Effector memory CD8-positive, alpha-beta T cell (primary cell): Measurements from ENCODE around the gene CNST.
A peak's percentile ranks its signal among the peaks of the same experiment; 100 is the strongest.
"Not testable (repeated sequence)": the region's sequence is repeated elsewhere in the genome, so short reads cannot be mapped to it uniquely, and the experiment has no call there.

Experiments used
- ATAC-seq: fragments of 150-1000 bp; cut with Tn5 transposase; replicated peaks from 2 replicates; pipeline ENCODE4 v1.10.0; 2021; ENCODE audit warnings: mild to moderate bottlenecking, moderate library complexity
- DNase-seq, 3 experiments: peaks; one replicate each; pipeline ENCODE4 v3.0.0; 2021
- H3K27ac Mint-ChIP-seq, 2 donors: one replicate each; pipeline ENCODE4 v1.8.0; 2022; ENCODE audit warnings: mild to moderate bottlenecking in 2 of 2, mixed read lengths in 2 of 2, moderate library complexity in 2 of 2
- H3K27me3 Mint-ChIP-seq, 2 donors: one replicate each; pipeline ENCODE4 v1.8.0; 2022; ENCODE audit warnings: mixed read lengths in 2 of 2
- H3K36me3 Mint-ChIP-seq: one replicate; pipeline ENCODE4 v1.8.0; 2022; ENCODE audit warnings: mild to moderate bottlenecking, moderate library complexity, mixed read lengths; ENCODE audit not compliant: insufficient read depth
- H3K4me1 Mint-ChIP-seq, 2 donors: one replicate each; pipeline ENCODE4 v1.8.0; 2022; ENCODE audit warnings: low read depth in 2 of 2, mixed read lengths in 2 of 2
- H3K4me3 Mint-ChIP-seq, 2 donors: one replicate each; pipeline ENCODE4 v1.8.0; 2022; ENCODE audit warnings: mild to moderate bottlenecking in 2 of 2, mixed read lengths in 2 of 2, moderate library complexity in 2 of 2
- H3K9me3 Mint-ChIP-seq, 2 donors: one replicate each; pipeline ENCODE4 v1.8.0; 2022; ENCODE audit warnings: mixed read lengths in 2 of 2

CNST gene

GRCh38 chr1:246629976-246630375 is 63.7 kb downstream of the CNST start:
- H3K4me1 Mint-ChIP-seq: peaks cover 0 to 13% of the 10 kb centered on the region in 2 donors
- DNase-seq: no peak
- no peak overlapping the region for H3K27ac Mint-ChIP-seq
- H3K27me3 Mint-ChIP-seq: no peaks in the 10 kb centered on the region
- H3K36me3 Mint-ChIP-seq: peaks cover 31% of the 10 kb centered on the region
- H3K9me3 Mint-ChIP-seq: no peaks in the 10 kb centered on the region
- H3K4me3 Mint-ChIP-seq: no peak overlapping the region
- no peak for ATAC-seq

GRCh38 chr1:246631426-246631825 is 65.2 kb downstream of the CNST start:
- peaks cover 0 to 10% of the 10 kb centered on the region in 2 donors for H3K4me1 Mint-ChIP-seq
- ATAC-seq (no peak), DNase-seq (no peak)
- no peak overlapping the region for H3K27ac Mint-ChIP-seq
- H3K36me3 Mint-ChIP-seq: peaks cover 21% of the 10 kb centered on the region
- H3K27me3 Mint-ChIP-seq: no peaks in the 10 kb centered on the region
- H3K4me3 Mint-ChIP-seq: no peak overlapping the region
- H3K9me3 Mint-ChIP-seq: no peaks in the 10 kb centered on the region

GRCh38 chr1:246632281-246633168 is 66.3 kb downstream of the CNST start:
- H3K36me3 Mint-ChIP-seq: peaks cover 16% of the 10 kb centered on the region
- no peak overlapping the region for H3K4me3 Mint-ChIP-seq
- ATAC-seq: no peak

GRCh38 chr1:246634659-246635058 is 68.4 kb downstream of the CNST start:
- not testable (repeated sequence) for DNase-seq, H3K4me3 Mint-ChIP-seq, H3K27me3 Mint-ChIP-seq, ATAC-seq, H3K9me3 Mint-ChIP-seq, H3K27ac Mint-ChIP-seq, H3K4me1 Mint-ChIP-seq
- H3K36me3 Mint-ChIP-seq: peaks cover 16% of the 10 kb centered on the region

More at GRCh38 chr1:246632281-246633168, 66.3 kb downstream of the CNST start:
- Mint-ChIP-seq H3K4me1 (peaks cover 0 to 1% of the 10 kb centered on the region in 2 donors), H3K9me3 (no peaks in the 10 kb centered on the region), H3K27me3 (no peaks in the 10 kb centered on the region), H3K27ac (no peak overlapping the region)
- no peak for DNase-seq

GRCh38 chr1:246638941-246639655 is 72.8 kb downstream of the CNST start:
- no peak for ATAC-seq
- Mint-ChIP-seq H3K27me3 (no peaks in the 10 kb centered on the region), H3K36me3 (peaks cover 26% of the 10 kb centered on the region), H3K4me1 (no peaks in the 10 kb centered on the region), H3K4me3 (no peak overlapping the region), H3K27ac (no peak overlapping the region), H3K9me3 (peaks cover 2 to 8% of the 10 kb centered on the region in 2 donors)
- DNase-seq: no peak

- DNase-seq (no peak), ATAC-seq (no peak)
- Mint-ChIP-seq H3K27ac (no peak overlapping the region), H3K4me1 (peaks cover 0 to 5% of the 10 kb centered on the region in 2 donors), H3K4me3 (no peak overlapping the region), H3K27me3 (no peaks in the 10 kb centered on the region), H3K36me3 (peaks cover 25% of the 10 kb centered on the region), H3K9me3 (peaks cover 2 to 8% of the 10 kb centered on the region in 2 donors)
Measured at GRCh38 chr1:246639732-246640131, 73.5 kb downstream of the CNST start.

- peaks cover 2 to 8% of the 10 kb centered on the region in 2 donors for H3K9me3 Mint-ChIP-seq
- no peak for ATAC-seq
- peaks cover 33% of the 10 kb centered on the region for H3K36me3 Mint-ChIP-seq
- H3K27me3 Mint-ChIP-seq: no peaks in the 10 kb centered on the region
- no peak overlapping the region for H3K4me3 Mint-ChIP-seq
- H3K4me1 Mint-ChIP-seq: peaks cover 0 to 5% of the 10 kb centered on the region in 2 donors
- no peak overlapping the region for H3K27ac Mint-ChIP-seq
- no peak for DNase-seq
Measured at GRCh38 chr1:246640747-246641146, 74.5 kb downstream of the CNST start.

- Mint-ChIP-seq H3K4me3 (no peak overlapping the region), H3K9me3 (peaks cover 2 to 8% of the 10 kb centered on the region in 2 donors), H3K27me3 (no peaks in the 10 kb centered on the region), H3K4me1 (peaks cover 0 to 5% of the 10 kb centered on the region in 2 donors), H3K36me3 (peaks cover 34% of the 10 kb centered on the region), H3K27ac (no peak overlapping the region)
- ATAC-seq: no peak
- DNase-seq: no peak
Measured at GRCh38 chr1:246641394-246641793, 75.1 kb downstream of the CNST start.

- Mint-ChIP-seq H3K27me3 (no peaks in the 10 kb centered on the region), H3K27ac (peak overlapping the region in 1 of 2 donors; percentile 13), H3K9me3 (peaks cover 2 to 8% of the 10 kb centered on the region in 2 donors), H3K4me1 (peaks cover 0 to 5% of the 10 kb centered on the region in 2 donors), H3K36me3 (peaks cover 48% of the 10 kb centered on the region), H3K4me3 (no peak overlapping the region)
- ATAC-seq (no peak), DNase-seq (no peak)
Measured at GRCh38 chr1:246642719-246643118, 76.5 kb downstream of the CNST start.

- Mint-ChIP-seq H3K9me3 (peaks cover 2 to 8% of the 10 kb centered on the region in 2 donors), H3K27me3 (no peaks in the 10 kb centered on the region), H3K27ac (no peak overlapping the region), H3K4me3 (no peak overlapping the region), H3K36me3 (peaks cover 57% of the 10 kb centered on the region), H3K4me1 (peaks cover 4 to 11% of the 10 kb centered on the region in 2 donors)
- ATAC-seq: no peak
- DNase-seq: no peak
Measured at GRCh38 chr1:246647113-246647512, 80.9 kb downstream of the CNST start.

GRCh38 chr1:246647513-246647912 is 81.3 kb downstream of the CNST start:
- H3K4me1 Mint-ChIP-seq: peaks cover 4 to 11% of the 10 kb centered on the region in 2 donors
- peaks cover 56% of the 10 kb centered on the region for H3K36me3 Mint-ChIP-seq
- DNase-seq: no peak
- H3K4me3 Mint-ChIP-seq: no peak overlapping the region
- H3K27ac Mint-ChIP-seq: peak overlapping the region in 1 of 2 donors; percentile 4
- ATAC-seq: no peak
- peaks cover 2 to 5% of the 10 kb centered on the region in 2 donors for H3K9me3 Mint-ChIP-seq
- no peaks in the 10 kb centered on the region for H3K27me3 Mint-ChIP-seq

GRCh38 chr1:246651012-246651695 is 84.9 kb downstream of the CNST start:
- H3K4me1 Mint-ChIP-seq: peaks cover 5 to 9% of the 10 kb centered on the region in 2 donors
- no peak overlapping the region for H3K4me3 Mint-ChIP-seq
- no peak for DNase-seq
- no peak for ATAC-seq
- peak overlapping the region in 1 of 2 donors; percentile 47 for H3K27ac Mint-ChIP-seq
- H3K36me3 Mint-ChIP-seq: peaks cover 38% of the 10 kb centered on the region
- no peaks in the 10 kb centered on the region for H3K9me3 Mint-ChIP-seq
- H3K27me3 Mint-ChIP-seq: no peaks in the 10 kb centered on the region

- Mint-ChIP-seq H3K36me3 (peaks cover 43% of the 10 kb centered on the region), H3K4me1 (peaks cover 0 to 4% of the 10 kb centered on the region in 2 donors), H3K27me3 (no peaks in the 10 kb centered on the region), H3K4me3 (no peak overlapping the region), H3K9me3 (no peaks in the 10 kb centered on the region), H3K27ac (no peak overlapping the region)
- ATAC-seq (no peak), DNase-seq (no peak)
Measured at GRCh38 chr1:246658567-246658966, 92.3 kb downstream of the CNST start.
